RWPE2 (cell line): Measurements from ENCODE around the gene NSMCE1.

Experiments used
- ATAC-seq: fragments of 200-7000 bp; cut with Tn5 transposase; 3 replicates; pipeline ENCODE4 v1.9.1; 2021; ENCODE audit warnings: low read depth
- DNase-seq: peaks from one replicate; pipeline ENCODE4 v3.0.0-alpha.2; 2020; ENCODE audit warnings: low spot score
- H3K27ac ChIP-seq: fragments of 450-650 bp; 2 replicates; pipeline ENCODE4 v1.5.1; 2017; ENCODE audit warnings: mild to moderate bottlenecking; ENCODE audit not compliant: poor library complexity, severe bottlenecking
- H3K27me3 ChIP-seq: fragments of 250-450 bp; sonication (Bioruptor Pico); 2 replicates; pipeline ENCODE4 v1.5.1; 2021; ENCODE audit warnings: mild to moderate bottlenecking, moderate library complexity; ENCODE audit not compliant: insufficient read depth, poor library complexity, severe bottlenecking
- H3K36me3 ChIP-seq: fragments of 250-450 bp; sonication (Bioruptor Pico); 2 replicates; pipeline ENCODE4 v1.5.1; 2020; ENCODE audit warnings: low read depth, mild to moderate bottlenecking, moderate library complexity
- H3K4me1 ChIP-seq: fragments of 250-450 bp; sonication (Bioruptor Pico); 2 replicates; pipeline ENCODE4 v1.5.1; 2021; ENCODE audit warnings: mild to moderate bottlenecking, moderate library complexity; ENCODE audit not compliant: insufficient read depth, poor library complexity, severe bottlenecking
- H3K4me3 ChIP-seq: fragments of 250-450 bp; sonication (Bioruptor Pico); 2 replicates; pipeline ENCODE4 v1.5.1; 2021; ENCODE audit warnings: mild to moderate bottlenecking, moderate library complexity; ENCODE audit not compliant: severe bottlenecking
- H3K9me3 ChIP-seq: fragments of 250-450 bp; sonication (Bioruptor Pico); 2 replicates; pipeline ENCODE4 v1.5.1; 2021; ENCODE audit warnings: mild to moderate bottlenecking, moderate library complexity; ENCODE audit not compliant: severe bottlenecking
- TF ChIP-seq, protein P1 (sequence below): fragments of 450-650 bp; IDR thresholded peaks from one replicate; pipeline ENCODE4 v1.5.1; 2017; ENCODE audit warnings: mild to moderate bottlenecking, moderate library complexity; ENCODE audit not compliant: poor library complexity, severe bottlenecking

NSMCE1 gene

DNA sequence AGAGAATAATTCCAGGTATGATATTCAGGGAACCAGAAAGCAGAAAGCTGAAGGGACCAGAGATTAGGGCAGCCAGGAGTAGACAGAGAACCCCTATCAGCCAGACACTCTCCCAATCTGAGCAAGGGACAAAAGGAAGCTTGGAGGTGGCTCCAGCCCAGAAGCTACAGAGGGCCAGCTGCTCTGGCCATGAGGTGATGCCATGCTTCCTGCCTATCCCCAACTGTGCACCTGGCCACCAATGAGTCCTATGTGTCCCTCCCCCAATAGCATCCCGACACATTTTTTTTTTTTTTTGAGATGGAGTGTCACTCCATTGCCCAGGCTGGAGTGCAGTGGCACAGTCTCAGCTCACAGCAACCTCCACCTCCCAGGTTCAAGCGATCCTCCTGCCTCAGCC lies 30.0 kb downstream of the NSMCE1 start:
- Histone ChIP-seq H3K9me3 (no peaks in the 10 kb centered on the region), H3K4me3 (no peak overlapping the region), H3K27me3 (no peaks in the 10 kb centered on the region), H3K4me1 (peaks cover 15% of the 10 kb centered on the region), H3K27ac (no peak overlapping the region), H3K36me3 (peaks cover 13% of the 10 kb centered on the region)
- no peak for ATAC-seq
- no peak for DNase-seq
- TF ChIP-seq, protein P1, sequence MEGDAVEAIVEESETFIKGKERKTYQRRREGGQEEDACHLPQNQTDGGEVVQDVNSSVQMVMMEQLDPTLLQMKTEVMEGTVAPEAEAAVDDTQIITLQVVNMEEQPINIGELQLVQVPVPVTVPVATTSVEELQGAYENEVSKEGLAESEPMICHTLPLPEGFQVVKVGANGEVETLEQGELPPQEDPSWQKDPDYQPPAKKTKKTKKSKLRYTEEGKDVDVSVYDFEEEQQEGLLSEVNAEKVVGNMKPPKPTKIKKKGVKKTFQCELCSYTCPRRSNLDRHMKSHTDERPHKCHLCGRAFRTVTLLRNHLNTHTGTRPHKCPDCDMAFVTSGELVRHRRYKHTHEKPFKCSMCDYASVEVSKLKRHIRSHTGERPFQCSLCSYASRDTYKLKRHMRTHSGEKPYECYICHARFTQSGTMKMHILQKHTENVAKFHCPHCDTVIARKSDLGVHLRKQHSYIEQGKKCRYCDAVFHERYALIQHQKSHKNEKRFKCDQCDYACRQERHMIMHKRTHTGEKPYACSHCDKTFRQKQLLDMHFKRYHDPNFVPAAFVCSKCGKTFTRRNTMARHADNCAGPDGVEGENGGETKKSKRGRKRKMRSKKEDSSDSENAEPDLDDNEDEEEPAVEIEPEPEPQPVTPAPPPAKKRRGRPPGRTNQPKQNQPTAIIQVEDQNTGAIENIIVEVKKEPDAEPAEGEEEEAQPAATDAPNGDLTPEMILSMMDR, result no peak

GRCh38 chr16:27238016-27238587 lies 30.5 kb downstream of the NSMCE1 start:
- Histone ChIP-seq H3K27ac (no peak overlapping the region), H3K36me3 (peaks cover 18% of the 10 kb centered on the region), H3K4me3 (no peak overlapping the region), H3K9me3 (no peaks in the 10 kb centered on the region), H3K4me1 (peaks cover 11% of the 10 kb centered on the region), H3K27me3 (no peaks in the 10 kb centered on the region)
- TF ChIP-seq, protein P1, result no peak
- ATAC-seq, result no peak
- DNase-seq, result peak; percentile 49

- H3K9me3 ChIP-seq, result no peaks in the 10 kb centered on the region
- no peak overlapping the region for H3K27ac ChIP-seq
- H3K36me3 ChIP-seq, result peaks cover 25% of the 10 kb centered on the region
- H3K4me1 ChIP-seq, result peaks cover 11% of the 10 kb centered on the region
- TF ChIP-seq, protein P1, result no peak
- ATAC-seq (no peak), DNase-seq (no peak)
- H3K4me3 ChIP-seq, result no peak overlapping the region
- no peaks in the 10 kb centered on the region for H3K27me3 ChIP-seq
Measured at GRCh38 chr16:27237219-27238015, 31.2 kb downstream of the NSMCE1 start.

GRCh38 chr16:27236635-27237218 lies 31.8 kb downstream of the NSMCE1 start:
- no peak for ATAC-seq
- Histone ChIP-seq H3K27ac (no peak overlapping the region), H3K4me3 (no peak overlapping the region)

More at GRCh38 chr16:27236635-27237218, 31.8 kb downstream of the NSMCE1 start:
- Histone ChIP-seq H3K4me1 (peaks cover 6% of the 10 kb centered on the region), H3K27me3 (no peaks in the 10 kb centered on the region), H3K9me3 (no peaks in the 10 kb centered on the region), H3K36me3 (peaks cover 30% of the 10 kb centered on the region)
- TF ChIP-seq, protein P1, result no peak
- DNase-seq, result no peak
